Colonic mucosa (tissue), 4 donors: ENCODE measurements around the gene AP1S2. TPM values are rescaled to one million over a fixed set of nuclear protein-coding genes. Genes with fewer than 3 reads are reported as not detected.
"Not testable (repeated sequence)": the region's sequence is repeated elsewhere in the genome, so short reads cannot be mapped to it uniquely, and the experiment has no call there.

Source experiments
- DNase-seq: peaks from one replicate; pipeline ENCODE4 v3.0.0-alpha.2; 2020
- H3K27ac ChIP-seq: fragments of 200-600 bp; one replicate; pipeline ENCODE4 v1.8.0; 2021
- H3K27me3 ChIP-seq: fragments of 200-600 bp; one replicate; pipeline ENCODE4 v1.8.0; 2021
- H3K36me3 ChIP-seq: fragments of 200-600 bp; one replicate; pipeline ENCODE4 v1.8.0; 2021
- H3K4me1 ChIP-seq: fragments of 200-600 bp; one replicate; pipeline ENCODE4 v1.8.0; 2021; ENCODE audit warnings: mild to moderate bottlenecking
- H3K4me3 ChIP-seq: fragments of 200-600 bp; one replicate; pipeline ENCODE4 v1.8.0; 2021
- H3K9ac ChIP-seq, 2 donors: one replicate each; pipeline ENCODE4 v1.7.0; 2013; ENCODE audit warnings: control low read depth in 2 of 2, low read depth in 2 of 2, low read length in 2 of 2
- H3K9me3 ChIP-seq: fragments of 200-600 bp; one replicate; pipeline ENCODE4 v1.8.0; 2021
- CTCF ChIP-seq: fragments of 200-600 bp; IDR thresholded peaks from one replicate; pipeline ENCODE4 v1.8.0; 2022; ENCODE audit warnings: antibody characterized with exemption, mild to moderate bottlenecking
- intact Hi-C: fragments of 100-400 bp; cut with DNase I; formaldehyde crosslinking; loops from one replicate; pipeline ENCODE4 v1.14.1; 2022
- total RNA-seq, 2 donors: library from RNA; stranded (reverse); fragmentation: NEBNext Ultra II Directional in 1 of 2; extraction: Animal tissue kit (Norgen Biotek cat#: 25700) in 1 of 2; gene quantifications; one replicate each; pipeline ENCODE4 v1.2.1, GENCODE V29; 2021
- donor health status: healthy.
- donor health status: DM: no; HTN: no; CAD: no.
- donor health status: DM: no; HTN: no; CAD: no.

AP1S2 gene
- total RNA-seq, 2 donors from 2014 or later = 10.9 to 20.7 TPM

GRCh38 chrX:15888062-15888461, 33.4 kb upstream of the AP1S2 start:
- intact Hi-C loops = no loop called here
- Histone ChIP-seq H3K36me3 (no peaks in the 10 kb centered on the region), H3K9ac (no peak overlapping the region), H3K9me3 (no peaks in the 10 kb centered on the region), H3K4me1 (no peaks in the 10 kb centered on the region), H3K4me3 (no peak overlapping the region), H3K27ac (no peak overlapping the region), H3K27me3 (no peaks in the 10 kb centered on the region)
- DNase-seq = no peak
- no peak for TF ChIP-seq CTCF

- Histone ChIP-seq H3K9ac (no peak overlapping the region), H3K4me3 (no peak overlapping the region), H3K9me3 (no peaks in the 10 kb centered on the region), H3K4me1 (no peaks in the 10 kb centered on the region), H3K27ac (no peak overlapping the region), H3K27me3 (no peaks in the 10 kb centered on the region), H3K36me3 (no peaks in the 10 kb centered on the region)
- TF ChIP-seq CTCF = no peak
- intact Hi-C loops = no loop called here
- no peak for DNase-seq
These were observed 28.9 kb upstream of the AP1S2 start for GRCh38 chrX:15883540-15883863.

- H3K9ac ChIP-seq = no peak overlapping the region
- no peak for DNase-seq
- intact Hi-C loops = no loop called here
- no peaks in the 10 kb centered on the region for H3K9me3 ChIP-seq
- TF ChIP-seq CTCF = no peak
- H3K27ac ChIP-seq = no peak overlapping the region
- H3K36me3 ChIP-seq = no peaks in the 10 kb centered on the region
- H3K27me3 ChIP-seq = no peaks in the 10 kb centered on the region
- H3K4me3 ChIP-seq = no peak overlapping the region
- no peaks in the 10 kb centered on the region for H3K4me1 ChIP-seq
These were observed 28.3 kb upstream of the AP1S2 start for GRCh38 chrX:15882704-15883539.

- intact Hi-C loops = no loop called here
- no peak overlapping the region for H3K9ac ChIP-seq
- no peak overlapping the region for H3K27ac ChIP-seq
- TF ChIP-seq CTCF = no peak
- no peak overlapping the region for H3K4me3 ChIP-seq
- no peak for DNase-seq
- no peaks in the 10 kb centered on the region for H3K36me3 ChIP-seq
- H3K27me3 ChIP-seq = no peaks in the 10 kb centered on the region
- no peaks in the 10 kb centered on the region for H3K4me1 ChIP-seq
- H3K9me3 ChIP-seq = no peaks in the 10 kb centered on the region
These were observed 26.8 kb upstream of the AP1S2 start for GRCh38 chrX:15881381-15881897.

- H3K36me3 ChIP-seq, H3K27ac ChIP-seq, H3K9ac ChIP-seq, H3K9me3 ChIP-seq, H3K27me3 ChIP-seq, DNase-seq, H3K4me1 ChIP-seq, intact Hi-C loops, H3K4me3 ChIP-seq: not testable (repeated sequence)
These were observed 23.3 kb upstream of the AP1S2 start for GRCh38 chrX:15877914-15878313.

GRCh38 chrX:15877380-15877779, 22.8 kb upstream of the AP1S2 start:
- DNase-seq = no peak
- H3K27me3 ChIP-seq = no peaks in the 10 kb centered on the region
- no peak overlapping the region for H3K27ac ChIP-seq
- TF ChIP-seq CTCF = no peak
- H3K9ac ChIP-seq = no peak overlapping the region
- H3K4me3 ChIP-seq = no peak overlapping the region
- H3K9me3 ChIP-seq = no peaks in the 10 kb centered on the region
- no peaks in the 10 kb centered on the region for H3K4me1 ChIP-seq
- intact Hi-C loops = no loop called here
- no peaks in the 10 kb centered on the region for H3K36me3 ChIP-seq
